ENCODE results near the gene MTRF1L.

MTRF1L gene

DNA sequence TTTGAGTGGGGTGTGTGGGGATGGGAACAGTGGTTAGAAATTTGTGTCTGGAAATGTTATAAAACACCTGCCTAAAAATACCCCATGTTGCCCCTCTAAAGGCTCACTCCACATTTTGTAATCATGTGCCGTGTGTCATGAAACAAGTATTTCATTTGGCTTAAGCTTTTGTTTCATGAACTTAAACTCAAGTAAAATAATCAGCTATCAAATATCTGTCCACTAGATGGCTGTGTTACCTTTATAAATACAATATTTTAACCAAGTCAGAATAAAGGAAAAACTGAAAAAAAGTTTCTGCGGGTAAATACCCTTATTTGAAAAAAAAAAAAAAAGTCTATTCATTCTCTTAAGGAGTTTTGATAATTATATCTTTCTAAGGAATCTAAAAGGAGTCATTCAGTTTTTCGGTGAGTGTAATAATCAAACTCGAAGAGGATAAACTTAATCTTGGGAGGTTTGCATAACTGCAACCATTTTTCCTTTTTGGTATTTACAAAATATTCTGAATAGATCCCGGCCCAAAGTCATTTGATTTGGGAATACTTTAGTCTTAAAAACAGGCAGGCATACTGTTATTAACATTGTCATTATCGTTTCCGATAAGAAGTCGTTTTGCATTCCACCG is 29.9 kb upstream of the MTRF1L start:
- Histone ChIP-seq H3K27ac (ENCODE audit: low read length) (no peak overlapping the region), H3K4me2 (ENCODE audit: low read depth, low read length) (no peak overlapping the region), H4K20me1 (ENCODE audit: insufficient read depth, low read length) (no peaks in the 10 kb centered on the region), H3K9me3 (replicated peaks; ENCODE audit: insufficient read depth, low read length) (no peaks in the 10 kb centered on the region), H3F3A (ENCODE audit: insufficient read depth, low read length) (no peaks in the 10 kb centered on the region), H3K27me3 (replicated peaks; ENCODE audit: insufficient read depth, low read length) (no peaks in the 10 kb centered on the region), H3K9me2 (replicated peaks; ENCODE audit: insufficient read depth, low read length) (no peaks in the 10 kb centered on the region), H3K36me3 (replicated peaks; ENCODE audit: insufficient read depth, low read length) (no peaks in the 10 kb centered on the region), H3K79me2 (ENCODE audit: low read length) (no peaks in the 10 kb centered on the region), H2AFZ (ENCODE audit: low read length) (no peak overlapping the region), H3K9ac (ENCODE audit: low read length) (no peak overlapping the region), H3K4me3 (ENCODE audit: low read length) (no peak overlapping the region), H3K4me1 (ENCODE audit: low read length) (no peaks in the 10 kb centered on the region)
- TF ChIP-seq, protein P1, sequence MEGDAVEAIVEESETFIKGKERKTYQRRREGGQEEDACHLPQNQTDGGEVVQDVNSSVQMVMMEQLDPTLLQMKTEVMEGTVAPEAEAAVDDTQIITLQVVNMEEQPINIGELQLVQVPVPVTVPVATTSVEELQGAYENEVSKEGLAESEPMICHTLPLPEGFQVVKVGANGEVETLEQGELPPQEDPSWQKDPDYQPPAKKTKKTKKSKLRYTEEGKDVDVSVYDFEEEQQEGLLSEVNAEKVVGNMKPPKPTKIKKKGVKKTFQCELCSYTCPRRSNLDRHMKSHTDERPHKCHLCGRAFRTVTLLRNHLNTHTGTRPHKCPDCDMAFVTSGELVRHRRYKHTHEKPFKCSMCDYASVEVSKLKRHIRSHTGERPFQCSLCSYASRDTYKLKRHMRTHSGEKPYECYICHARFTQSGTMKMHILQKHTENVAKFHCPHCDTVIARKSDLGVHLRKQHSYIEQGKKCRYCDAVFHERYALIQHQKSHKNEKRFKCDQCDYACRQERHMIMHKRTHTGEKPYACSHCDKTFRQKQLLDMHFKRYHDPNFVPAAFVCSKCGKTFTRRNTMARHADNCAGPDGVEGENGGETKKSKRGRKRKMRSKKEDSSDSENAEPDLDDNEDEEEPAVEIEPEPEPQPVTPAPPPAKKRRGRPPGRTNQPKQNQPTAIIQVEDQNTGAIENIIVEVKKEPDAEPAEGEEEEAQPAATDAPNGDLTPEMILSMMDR (IDR thresholded peaks at IDR 0.05; ENCODE audit: low read length), result peak; percentile 27
- TF ChIP-seq EZH2phosphoT487 (IDR thresholded peaks at IDR 0.05; ENCODE audit: low read length), result no peak
- DNase-seq, result peak; percentile 29

DNA sequence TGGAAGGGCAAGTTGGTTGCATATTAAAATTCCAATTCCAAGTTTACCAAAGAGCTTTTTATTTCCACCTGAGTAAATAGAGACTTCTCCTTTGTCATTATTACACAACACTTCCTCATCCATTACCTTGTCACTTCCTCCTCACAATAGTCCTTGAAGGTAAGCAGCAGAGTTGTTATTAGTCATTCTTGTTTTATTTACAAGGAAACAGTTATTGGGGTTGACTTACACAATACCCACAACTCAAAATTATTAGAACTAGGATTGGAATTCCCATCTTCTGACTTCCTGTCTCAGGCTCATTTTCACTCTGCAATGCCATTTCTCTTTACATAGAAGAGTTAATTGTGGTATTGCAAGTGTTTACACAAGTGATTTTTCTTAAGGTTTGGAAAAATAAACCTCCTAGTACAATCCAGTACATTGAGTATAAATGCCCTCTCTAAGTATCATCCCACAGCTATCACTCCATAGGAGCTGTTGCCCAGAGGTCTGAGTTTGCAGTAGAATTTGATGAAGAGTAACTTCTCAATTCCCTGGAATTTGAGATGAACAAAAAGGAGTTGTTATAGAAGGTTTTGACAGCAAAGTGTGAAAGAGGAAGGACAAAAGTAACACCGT is 28.9 kb upstream of the MTRF1L start:
- Histone ChIP-seq H3K9me3 (replicated peaks; ENCODE audit: insufficient read depth, low read length) (no peaks in the 10 kb centered on the region), H3K4me3 (ENCODE audit: low read length) (no peak overlapping the region), H2AFZ (ENCODE audit: low read length) (no peak overlapping the region), H3K9me2 (replicated peaks; ENCODE audit: insufficient read depth, low read length) (no peaks in the 10 kb centered on the region), H3K9ac (ENCODE audit: low read length) (no peak overlapping the region), H3F3A (ENCODE audit: insufficient read depth, low read length) (no peaks in the 10 kb centered on the region), H3K27ac (ENCODE audit: low read length) (no peak overlapping the region), H4K20me1 (ENCODE audit: insufficient read depth, low read length) (no peaks in the 10 kb centered on the region), H3K79me2 (ENCODE audit: low read length) (no peaks in the 10 kb centered on the region), H3K4me1 (ENCODE audit: low read length) (no peaks in the 10 kb centered on the region), H3K4me2 (ENCODE audit: low read depth, low read length) (no peak overlapping the region), H3K36me3 (replicated peaks; ENCODE audit: insufficient read depth, low read length) (no peaks in the 10 kb centered on the region), H3K27me3 (replicated peaks; ENCODE audit: insufficient read depth, low read length) (no peaks in the 10 kb centered on the region)
- DNase-seq, result no peak
- TF ChIP-seq, protein P1 (IDR thresholded peaks at IDR 0.05; ENCODE audit: low read length), result no peak
- TF ChIP-seq EZH2phosphoT487 (IDR thresholded peaks at IDR 0.05; ENCODE audit: low read length) (no peak), EZH2 (optimal IDR thresholded peaks at IDR 0.05; ENCODE audit: low read depth, low read length) (no peak)

DNA sequence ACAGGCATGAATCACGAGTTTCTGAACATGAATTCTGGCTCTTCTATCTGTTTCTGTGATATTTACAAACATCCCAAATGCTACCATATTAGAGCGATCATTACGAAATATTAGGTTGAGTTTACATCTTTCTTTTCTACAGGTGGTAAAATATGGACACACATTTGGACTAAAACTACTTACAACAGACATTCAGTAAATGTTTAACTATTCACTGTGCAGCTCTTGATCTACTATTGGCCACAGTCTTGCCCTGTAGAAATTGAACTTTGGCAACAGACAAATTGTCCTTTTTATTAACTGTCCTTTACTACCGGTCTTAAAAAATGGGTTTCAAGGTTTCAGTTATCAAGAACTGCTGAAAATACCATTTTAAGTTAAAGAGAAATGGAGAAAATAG is 26.5 kb upstream of the MTRF1L start:
- H4K20me1 ChIP-seq (ENCODE audit: insufficient read depth, low read length), result no peaks in the 10 kb centered on the region
- H3K27me3 ChIP-seq (replicated peaks; ENCODE audit: insufficient read depth, low read length), result no peaks in the 10 kb centered on the region
- no peaks in the 10 kb centered on the region for H3K9me3 ChIP-seq (replicated peaks; ENCODE audit: insufficient read depth, low read length)
- no peaks in the 10 kb centered on the region for H3K79me2 ChIP-seq (ENCODE audit: low read length)
- TF ChIP-seq, protein P1 (IDR thresholded peaks at IDR 0.05; ENCODE audit: low read length), result no peak
- TF ChIP-seq EZH2 (optimal IDR thresholded peaks at IDR 0.05; ENCODE audit: low read depth, low read length), result no peak
- no peak for TF ChIP-seq EZH2phosphoT487 (IDR thresholded peaks at IDR 0.05; ENCODE audit: low read length)
- DNase-seq, result no peak
- no peaks in the 10 kb centered on the region for H3K4me1 ChIP-seq (ENCODE audit: low read length)
- no peak overlapping the region for H2AFZ ChIP-seq (ENCODE audit: low read length)
- H3K9ac ChIP-seq (ENCODE audit: low read length), result no peak overlapping the region
- H3K4me3 ChIP-seq (ENCODE audit: low read length), result no peak overlapping the region
- H3F3A ChIP-seq (ENCODE audit: insufficient read depth, low read length), result no peaks in the 10 kb centered on the region
- no peak overlapping the region for H3K27ac ChIP-seq (ENCODE audit: low read length)
- no peaks in the 10 kb centered on the region for H3K9me2 ChIP-seq (replicated peaks; ENCODE audit: insufficient read depth, low read length)
- H3K36me3 ChIP-seq (replicated peaks; ENCODE audit: insufficient read depth, low read length), result no peaks in the 10 kb centered on the region
- no peak overlapping the region for H3K4me2 ChIP-seq (ENCODE audit: low read depth, low read length)
